Upper lobe of left lung (tissue), 6 donors: ENCODE measurements around the gene GPR34. TPM values are rescaled to one million over a fixed set of nuclear protein-coding genes. Genes with fewer than 3 reads are reported as not detected.

ENCODE experiments used
- ATAC-seq, 2 donors: fragments of 200-7000 bp; cut with Tn5 transposase; one replicate each; pipeline ENCODE4 v1.9.1; 2022; ENCODE audit warnings: mild to moderate bottlenecking in 2 of 2, moderate library complexity in 2 of 2; ENCODE audit not compliant: low FRiP score in 2 of 2
- DNase-seq, 2 donors: peaks; one replicate each; pipeline ENCODE4 v3.0.0-alpha.2; 2019 to 2020
- H3K27ac ChIP-seq, 4 donors: fragments of 200-600 bp; sonication (generic); one replicate each; pipeline ENCODE4 v1.5.1; 2016 to 2019
- H3K27me3 ChIP-seq, 4 donors: fragments of 200-600 bp; sonication (generic); one replicate each; pipeline ENCODE4 v1.5.1; 2017 to 2019
- H3K36me3 ChIP-seq, 4 donors: fragments of 200-600 bp; sonication (generic); one replicate each; pipeline ENCODE4 v1.5.1; 2016 to 2019
- H3K4me1 ChIP-seq, 4 donors: fragments of 200-600 bp; sonication (generic); one replicate each; pipeline ENCODE4 v1.5.1; 2018 to 2019
- H3K4me3 ChIP-seq, 4 donors: fragments of 200-600 bp; sonication (generic); one replicate each; pipeline ENCODE4 v1.5.1; 2017 to 2019; ENCODE audit warnings: mild to moderate bottlenecking in 2 of 4, moderate library complexity in 1 of 4
- H3K9me3 ChIP-seq, 4 donors: fragments of 200-600 bp; sonication (generic); one replicate each; pipeline ENCODE4 v1.5.1; 2018 to 2019
- CTCF ChIP-seq, 6 experiments: fragments of 450-650 bp in 4 of 6; fragments of 200-600 bp in 2 of 6; sonication (generic) in 2 of 6; IDR thresholded peaks; one replicate each; pipeline ENCODE4 v1.5.1; 2016 to 2019; ENCODE audit warnings: antibody characterized with exemption in 6 of 6
- EP300 ChIP-seq, 4 donors: sonication (generic); formaldehyde crosslinking; IDR thresholded peaks; one replicate each; pipeline ENCODE4 v1.5.1; 2017; ENCODE audit warnings: antibody characterized with exemption in 4 of 4, control low read depth in 2 of 4
- POLR2A ChIP-seq, 4 donors: fragments of 450-650 bp; IDR thresholded peaks; one replicate each; pipeline ENCODE4 v1.5.1; 2016 to 2017; ENCODE audit warnings: antibody characterized with exemption in 4 of 4, mild to moderate bottlenecking in 2 of 4
- POLR2AphosphoS5 ChIP-seq, 2 donors: sonication (generic); formaldehyde crosslinking; IDR thresholded peaks; one replicate each; pipeline ENCODE4 v1.5.1; 2017; ENCODE audit warnings: antibody characterized with exemption in 2 of 2
- WGBS, 2 donors: methylation state at CpG; one replicate each; pipeline ENCODE4 v1.1.5; 2017 to 2018; 5-methylcytosine and 5-hydroxymethylcytosine counted together
- total RNA-seq, 6 donors: library from RNA; depleted of rRNA in 4 of 6; stranded (reverse); fragments of >200 nt in 4 of 6; gene quantifications; one replicate each; pipeline versions ENCODE4 v1.1.0 to v1.2.1, GENCODE V29; 2016 to 2021
- donor health status: DM: no; HTN: no; CAD: no; lungs with moderate emphysema.
- donor health status: DM: no; HTN: yes; CAD: no; lungs with severe emphysema.

The GPR34 gene
- total RNA-seq, 6 donors from 2014 or later, result 1.6 to 29.5 (median 14.5) TPM

- ATAC-seq (no peak), DNase-seq (no peak)
- Histone ChIP-seq H3K27me3 (no peaks in the 10 kb centered on the region), H3K4me3 (no peak overlapping the region), H3K36me3 (no peaks in the 10 kb centered on the region), H3K27ac (no peak overlapping the region), H3K4me1 (no peaks in the 10 kb centered on the region), H3K9me3 (no peaks in the 10 kb centered on the region)
- TF ChIP-seq CTCF (IDR thresholded peaks at IDR 0.05) (no peak), POLR2A (IDR thresholded peaks at IDR 0.05) (no peak), EP300 (IDR thresholded peaks at IDR 0.05) (no peak), POLR2AphosphoS5 (IDR thresholded peaks at IDR 0.05) (no peak)
- 64 to 76% methylated on average over 6 of the region's 6 CpGs for WGBS, 2 donors
Measured at GRCh38 chrX:41677183-41678060, 11.4 kb upstream of the GPR34 start.

DNA sequence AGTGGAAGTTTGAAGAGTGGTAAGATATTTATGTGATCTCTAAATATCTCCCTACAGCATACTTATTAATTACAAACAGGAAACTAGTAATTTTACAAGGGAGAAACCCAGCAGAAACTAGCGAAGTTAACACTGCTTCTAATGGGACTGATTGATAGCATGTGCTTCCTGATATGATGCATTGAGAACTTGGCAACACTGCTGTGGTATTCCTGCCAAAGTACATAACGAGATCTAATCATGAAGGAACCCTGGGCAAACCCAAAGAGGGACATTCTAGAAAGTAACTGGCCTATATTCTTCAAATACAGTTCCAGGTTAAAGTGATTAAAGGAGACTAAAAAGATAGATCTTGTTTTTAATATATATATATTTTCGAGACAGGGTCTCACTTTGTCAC is 4.6 kb upstream of the GPR34 start:
- DNase-seq, result no peak
- no peaks in the 10 kb centered on the region for H3K4me1 ChIP-seq
- H3K27ac ChIP-seq, result no peak overlapping the region
- H3K4me3 ChIP-seq, result no peak overlapping the region
- no peaks in the 10 kb centered on the region for H3K27me3 ChIP-seq
- H3K9me3 ChIP-seq, result no peaks in the 10 kb centered on the region
- 49 to 50% methylated on average over 3 of the region's 3 CpGs for WGBS, 2 donors
- H3K36me3 ChIP-seq, result no peaks in the 10 kb centered on the region
- no peak for ATAC-seq
- TF ChIP-seq CTCF (IDR thresholded peaks at IDR 0.05) (no peak), POLR2A (IDR thresholded peaks at IDR 0.05) (no peak), EP300 (IDR thresholded peaks at IDR 0.05) (no peak), POLR2AphosphoS5 (IDR thresholded peaks at IDR 0.05) (no peak)

DNA sequence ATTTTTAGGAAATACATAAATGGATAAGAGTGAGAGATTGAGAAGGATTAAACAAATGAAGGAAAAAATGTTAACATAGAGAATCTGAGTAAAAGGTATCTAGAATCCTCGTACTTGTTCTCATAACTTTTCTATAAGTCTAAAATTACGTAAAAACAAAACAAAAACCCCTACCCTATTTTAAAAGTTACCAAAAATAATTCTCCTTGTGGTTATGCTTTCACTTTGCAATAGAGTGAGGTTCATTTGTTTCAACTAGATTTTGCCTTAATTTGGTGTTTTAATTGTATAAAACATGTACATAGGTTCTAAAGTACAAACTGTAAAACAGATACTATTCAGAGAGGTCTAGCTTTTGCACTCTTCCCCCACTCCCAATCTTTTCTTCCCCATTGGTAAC is 3.8 kb upstream of the GPR34 start:
- Histone ChIP-seq H3K27me3 (no peaks in the 10 kb centered on the region), H3K4me3 (no peak overlapping the region), H3K27ac (no peak overlapping the region), H3K9me3 (no peaks in the 10 kb centered on the region), H3K36me3 (no peaks in the 10 kb centered on the region), H3K4me1 (no peaks in the 10 kb centered on the region)
- DNase-seq, result no peak
- ATAC-seq, result no peak
- TF ChIP-seq POLR2AphosphoS5 (IDR thresholded peaks at IDR 0.05) (no peak), EP300 (IDR thresholded peaks at IDR 0.05) (no peak), POLR2A (IDR thresholded peaks at IDR 0.05) (no peak), CTCF (IDR thresholded peaks at IDR 0.05) (no peak)
- WGBS, 2 donors, result 90 to 91% methylated on average over 2 of the region's 2 CpGs

- no peak overlapping the region for H3K27ac ChIP-seq
- no peak for ATAC-seq
- no peaks in the 10 kb centered on the region for H3K27me3 ChIP-seq
- no peaks in the 10 kb centered on the region for H3K4me1 ChIP-seq
- H3K9me3 ChIP-seq, result no peaks in the 10 kb centered on the region
- no peaks in the 10 kb centered on the region for H3K36me3 ChIP-seq
- WGBS, 2 donors, result 80 to 85% methylated on average over 4 of the region's 4 CpGs
- H3K4me3 ChIP-seq, result no peak overlapping the region
- no peak for TF ChIP-seq CTCF (IDR thresholded peaks at IDR 0.05)
- TF ChIP-seq POLR2A (IDR thresholded peaks at IDR 0.05), result no peak
- no peak for TF ChIP-seq POLR2AphosphoS5 (IDR thresholded peaks at IDR 0.05)
- no peak for TF ChIP-seq EP300 (IDR thresholded peaks at IDR 0.05)
- no peak for DNase-seq
Measured at GRCh38 chrX:41686788-41687187, 2.0 kb upstream of the GPR34 start.

GRCh38 chrX:41688156-41688555 is 617 bp upstream of the GPR34 start:
- no peak overlapping the region for H3K27ac ChIP-seq
- no peak for TF ChIP-seq POLR2A (IDR thresholded peaks at IDR 0.05)
- TF ChIP-seq POLR2AphosphoS5 (IDR thresholded peaks at IDR 0.05), result no peak
- TF ChIP-seq CTCF (IDR thresholded peaks at IDR 0.05), result no peak
- no peak for TF ChIP-seq EP300 (IDR thresholded peaks at IDR 0.05)
- no peaks in the 10 kb centered on the region for H3K9me3 ChIP-seq
- 75 to 82% methylated on average over 2 of the region's 2 CpGs for WGBS, 2 donors
- peaks cover 0 to 3% (median 0%) of the 10 kb centered on the region in 4 donors for H3K4me1 ChIP-seq
- no peaks in the 10 kb centered on the region for H3K36me3 ChIP-seq
- no peak overlapping the region for H3K4me3 ChIP-seq
- ATAC-seq (no peak), DNase-seq (no peak)
- no peaks in the 10 kb centered on the region for H3K27me3 ChIP-seq
